ENCODE measurements around the gene XAGE5. TPM values are rescaled to one million over a fixed set of nuclear protein-coding genes. Genes with fewer than 3 reads are reported as not detected.
"Not testable (repeated sequence)": the region's sequence is repeated elsewhere in the genome, so short reads cannot be mapped to it uniquely, and the experiment has no call there.

Gene XAGE5
- total and polyA plus RNA-seq, 4 donors: not detected

GRCh38 chrX:52804876-52805275 lies 6.2 kb upstream of the XAGE5 start:
- not testable (repeated sequence) for H3K4me3 ChIP-seq (ENCODE audit: low read depth in 1 of 3, low read length in 3 of 3); H3K9ac ChIP-seq (ENCODE audit: low read depth in 1 of 2, low read length in 2 of 2); H3K36me3 ChIP-seq (ENCODE audit: control insufficient read depth in 4 of 4, insufficient read depth in 3 of 4, low read depth in 1 of 4, low read length in 3 of 4); H3K9me3 ChIP-seq (ENCODE audit: control insufficient read depth in 4 of 4, low read length in 3 of 4); H3K27ac ChIP-seq (ENCODE audit: low read depth in 1 of 2, low read length in 2 of 2); H3K27me3 ChIP-seq (ENCODE audit: control insufficient read depth in 4 of 4, insufficient read depth in 4 of 4, low read length in 3 of 4); DNase-seq (ENCODE audit: low spot score); H3K4me1 ChIP-seq (ENCODE audit: control insufficient read depth in 4 of 4, insufficient read depth in 4 of 4, low read length in 3 of 4)
- WGBS: 72% methylated on average over 2 of the region's 2 CpGs

DNA sequence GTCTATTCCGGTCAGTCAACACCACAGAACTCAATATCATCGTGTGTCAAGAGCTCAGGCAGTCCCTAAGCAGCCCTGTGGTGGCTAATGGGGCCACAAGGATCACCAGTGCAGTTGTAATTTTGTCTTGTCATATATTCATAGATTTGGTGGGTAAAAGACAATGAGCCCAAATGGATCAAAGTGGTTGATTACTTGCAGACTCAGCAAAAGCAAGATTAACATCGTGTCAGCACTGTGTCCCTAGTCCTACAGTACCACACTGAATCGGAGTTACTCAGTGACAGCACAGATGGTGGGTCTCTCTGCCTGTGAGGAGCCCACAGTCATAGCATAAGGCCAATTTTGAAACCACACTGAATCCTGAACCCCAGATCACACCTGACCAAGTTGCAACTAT lies 8.7 kb downstream of the XAGE5 start:
- H3K27me3 ChIP-seq (ENCODE audit: control insufficient read depth in 4 of 4, insufficient read depth in 4 of 4, low read length in 3 of 4): no peaks in the 10 kb centered on the region
- WGBS: 83% methylated on average over 4 of the region's 4 CpGs

More for the DNA sequence above, 8.7 kb downstream of the XAGE5 start:
- Histone ChIP-seq H3K9ac (ENCODE audit: low read depth in 1 of 2, low read length in 2 of 2) (no peak overlapping the region), H3K4me3 (ENCODE audit: low read depth in 1 of 3, low read length in 3 of 3) (no peak overlapping the region), H3K4me1 (ENCODE audit: control insufficient read depth in 4 of 4, insufficient read depth in 4 of 4, low read length in 3 of 4) (no peaks in the 10 kb centered on the region), H3K36me3 (ENCODE audit: control insufficient read depth in 4 of 4, insufficient read depth in 3 of 4, low read depth in 1 of 4, low read length in 3 of 4) (no peaks in the 10 kb centered on the region), H3K9me3 (ENCODE audit: control insufficient read depth in 4 of 4, low read length in 3 of 4) (no peaks in the 10 kb centered on the region), H3K27ac (ENCODE audit: low read depth in 1 of 2, low read length in 2 of 2) (no peak overlapping the region)
- no peak for DNase-seq (ENCODE audit: low spot score)
- TF ChIP-seq FOXA2 (IDR thresholded peaks at IDR 0.05) (no peak), MAX (IDR thresholded peaks at IDR 0.05) (no peak), FOXA1 (IDR thresholded peaks at IDR 0.05) (no peak), NR2F2 (IDR thresholded peaks at IDR 0.05) (no peak), RXRA (IDR thresholded peaks at IDR 0.05) (no peak), CTCF (IDR thresholded peaks at IDR 0.05; ENCODE audit: low read depth, low read length, missing input control) (no peak), REST (IDR thresholded peaks at IDR 0.05) (no peak), YY1 (IDR thresholded peaks at IDR 0.05) (no peak), ATF3 (IDR thresholded peaks at IDR 0.05) (no peak), HNF4A (conservative IDR thresholded peaks at IDR 0.05) (no peak), EGR1 (IDR thresholded peaks at IDR 0.05; ENCODE audit: low read depth in 2 of 2) (no peak), RAD21 (IDR thresholded peaks at IDR 0.05) (no peak), JUND (IDR thresholded peaks at IDR 0.05) (no peak), SP1 (IDR thresholded peaks at IDR 0.05) (no peak), GABPA (IDR thresholded peaks at IDR 0.05 in 1 of 2, conservative IDR thresholded peaks at IDR 0.05 in 1 of 2) (no peak), HNF4G (IDR thresholded peaks at IDR 0.05) (no peak), TAF1 (conservative IDR thresholded peaks at IDR 0.05) (no peak)

All from liver (tissue), 9 donors.